Measurements from ENCODE around the gene EBNA1BP2.
"Not testable (repeated sequence)": the region's sequence is repeated elsewhere in the genome, so short reads cannot be mapped to it uniquely, and the experiment has no call there.

The EBNA1BP2 gene

DNA sequence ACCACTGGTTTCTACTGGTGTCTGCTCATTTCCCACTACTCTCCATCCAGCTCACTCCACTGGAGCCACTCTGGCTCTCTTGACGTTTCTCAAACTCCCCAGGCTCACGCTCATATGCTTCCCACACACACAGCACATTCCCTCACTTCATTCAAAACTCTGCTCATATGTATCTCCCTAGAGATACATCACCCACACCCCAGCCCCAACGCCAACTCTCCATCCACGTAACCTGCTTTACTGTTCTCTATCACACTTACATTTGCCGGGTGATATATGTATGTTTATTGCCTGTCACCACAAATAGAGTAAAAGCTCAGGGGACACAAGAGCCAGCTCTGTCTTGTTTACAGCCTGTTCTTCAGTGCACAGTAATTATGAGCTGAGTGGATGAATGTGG, 22.2 kb downstream of the EBNA1BP2 start:
- no peak for DNase-seq (ENCODE audit: extremely low read depth, low read depth)
- TF ChIP-seq, protein P1, sequence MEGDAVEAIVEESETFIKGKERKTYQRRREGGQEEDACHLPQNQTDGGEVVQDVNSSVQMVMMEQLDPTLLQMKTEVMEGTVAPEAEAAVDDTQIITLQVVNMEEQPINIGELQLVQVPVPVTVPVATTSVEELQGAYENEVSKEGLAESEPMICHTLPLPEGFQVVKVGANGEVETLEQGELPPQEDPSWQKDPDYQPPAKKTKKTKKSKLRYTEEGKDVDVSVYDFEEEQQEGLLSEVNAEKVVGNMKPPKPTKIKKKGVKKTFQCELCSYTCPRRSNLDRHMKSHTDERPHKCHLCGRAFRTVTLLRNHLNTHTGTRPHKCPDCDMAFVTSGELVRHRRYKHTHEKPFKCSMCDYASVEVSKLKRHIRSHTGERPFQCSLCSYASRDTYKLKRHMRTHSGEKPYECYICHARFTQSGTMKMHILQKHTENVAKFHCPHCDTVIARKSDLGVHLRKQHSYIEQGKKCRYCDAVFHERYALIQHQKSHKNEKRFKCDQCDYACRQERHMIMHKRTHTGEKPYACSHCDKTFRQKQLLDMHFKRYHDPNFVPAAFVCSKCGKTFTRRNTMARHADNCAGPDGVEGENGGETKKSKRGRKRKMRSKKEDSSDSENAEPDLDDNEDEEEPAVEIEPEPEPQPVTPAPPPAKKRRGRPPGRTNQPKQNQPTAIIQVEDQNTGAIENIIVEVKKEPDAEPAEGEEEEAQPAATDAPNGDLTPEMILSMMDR (IDR thresholded peaks at IDR 0.05; ENCODE audit: low read depth, low read length): no peak

DNA sequence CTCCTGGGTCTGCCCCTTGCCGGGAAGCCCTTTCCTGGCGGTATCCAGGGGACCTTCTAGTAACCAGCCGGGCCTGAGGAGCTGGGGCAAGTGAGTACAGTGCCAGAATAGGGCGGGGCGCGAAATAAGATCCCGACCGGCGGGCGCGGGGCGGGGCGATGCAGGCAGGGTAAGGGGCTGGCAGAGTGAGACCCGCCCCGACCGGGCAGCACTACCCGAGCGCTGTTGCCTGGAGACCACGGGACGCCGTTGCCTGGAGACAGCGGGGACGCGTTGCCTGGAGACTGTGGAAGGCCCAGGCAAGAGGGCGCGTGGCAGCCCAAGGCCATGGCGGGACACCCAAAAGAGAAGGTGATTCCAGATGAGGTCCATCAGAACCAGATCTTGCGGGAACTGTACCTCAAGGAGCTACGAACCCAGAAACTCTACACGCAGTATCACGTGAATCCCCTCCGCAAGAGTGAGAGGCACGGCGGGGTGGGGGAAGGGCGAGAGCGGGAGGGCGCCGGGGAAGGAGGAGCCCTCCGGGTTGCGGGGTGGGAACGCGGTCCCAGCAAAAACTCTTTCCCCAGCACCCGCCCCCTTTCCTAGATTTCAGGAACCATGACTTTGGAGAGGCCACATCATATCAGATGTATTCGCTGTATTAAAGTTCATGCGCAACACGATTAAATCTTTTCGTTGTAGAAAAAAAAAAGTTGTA, 24.3 kb downstream of the EBNA1BP2 start:
- TF ChIP-seq, protein P1 (IDR thresholded peaks at IDR 0.05; ENCODE audit: low read depth, low read length): no peak
- DNase-seq (ENCODE audit: extremely low read depth, low read depth): peak; percentile 8

DNA sequence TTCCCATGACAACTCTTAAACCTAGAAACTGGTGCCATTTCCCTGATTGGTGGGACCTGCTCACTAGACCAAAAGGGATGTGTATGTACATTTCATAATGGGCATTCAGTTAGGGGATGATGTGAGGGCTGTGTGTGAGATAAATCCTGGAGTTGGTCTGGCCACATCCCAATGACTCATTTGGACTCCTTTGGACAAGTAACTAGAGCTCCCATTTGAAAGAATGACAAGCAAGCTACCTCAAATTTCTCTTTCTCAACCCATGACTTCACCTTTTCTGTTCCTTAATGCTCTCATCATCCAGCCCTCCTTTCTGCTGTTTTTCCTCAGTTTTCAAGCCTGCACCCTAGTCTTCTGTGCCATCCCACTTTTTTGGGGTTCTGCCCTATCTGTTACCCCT, 27.9 kb downstream of the EBNA1BP2 start:
- TF ChIP-seq, protein P1 (IDR thresholded peaks at IDR 0.05; ENCODE audit: low read depth, low read length): no peak
- DNase-seq (ENCODE audit: extremely low read depth, low read depth): no peak

DNA sequence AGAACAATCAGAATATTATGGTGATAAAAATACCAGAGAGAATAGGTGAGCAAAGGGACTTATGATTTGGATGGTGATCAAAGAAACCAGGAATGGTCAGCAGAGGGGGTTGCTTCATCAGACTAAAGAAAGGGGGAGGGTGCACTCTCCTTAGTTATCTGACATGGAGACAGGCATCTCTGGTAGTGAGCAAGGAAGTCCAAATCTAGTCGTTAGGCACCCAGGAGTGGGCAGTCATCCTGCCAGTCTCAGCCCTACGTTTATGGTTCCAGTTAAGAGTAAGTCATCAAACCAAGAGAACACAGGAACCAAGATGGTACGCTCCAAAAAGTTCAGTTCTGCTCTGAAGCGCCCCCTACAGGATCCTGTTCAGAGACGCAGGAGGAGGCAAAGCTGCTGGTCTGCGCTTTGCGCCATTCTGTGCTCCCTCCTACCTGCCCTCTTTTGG, 28.6 kb downstream of the EBNA1BP2 start:
- DNase-seq (ENCODE audit: extremely low read depth, low read depth): no peak
- TF ChIP-seq, protein P1 (IDR thresholded peaks at IDR 0.05; ENCODE audit: low read depth, low read length): no peak

DNA sequence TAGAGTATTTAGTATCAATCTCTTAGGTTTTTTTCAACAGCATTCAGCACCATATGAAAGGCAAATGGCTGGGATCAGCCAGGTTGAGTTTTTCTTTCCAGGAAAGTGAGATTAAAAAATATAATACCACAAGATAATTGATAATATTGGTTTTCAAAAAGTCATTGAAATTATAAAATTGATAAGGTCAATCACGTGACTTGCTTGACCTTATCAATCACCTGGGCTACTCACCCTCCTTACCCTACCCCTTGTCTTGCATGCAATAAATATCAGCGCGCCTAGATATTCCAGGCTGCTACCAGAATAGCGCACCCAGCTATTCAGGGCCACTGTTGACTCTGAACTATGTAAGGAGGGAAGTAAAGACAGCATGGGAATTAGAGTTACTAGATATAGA, 31.5 kb downstream of the EBNA1BP2 start:
- TF ChIP-seq, protein P1 (IDR thresholded peaks at IDR 0.05; ENCODE audit: low read depth, low read length): no peak
- DNase-seq (ENCODE audit: extremely low read depth, low read depth): no peak

DNA sequence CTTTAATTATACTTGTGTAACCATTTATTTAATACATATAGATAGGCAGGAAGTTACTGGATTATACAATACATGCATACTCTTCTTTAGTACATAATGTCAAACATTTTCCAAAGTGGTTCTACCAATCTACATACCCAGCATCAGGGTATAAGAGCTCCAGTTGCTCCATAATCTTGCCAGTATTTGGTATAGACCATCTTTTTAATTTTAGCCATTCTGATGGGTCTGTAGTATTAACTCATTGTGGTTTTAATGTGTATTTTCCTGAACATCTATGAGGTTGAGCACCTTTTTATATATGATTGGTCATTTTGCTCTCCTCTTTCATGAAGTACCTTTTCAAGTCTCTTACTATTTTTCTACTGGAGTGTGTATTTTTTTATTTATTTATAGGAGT, 32.1 kb downstream of the EBNA1BP2 start:
- TF ChIP-seq, protein P1 (IDR thresholded peaks at IDR 0.05; ENCODE audit: low read depth, low read length): no peak
- DNase-seq (ENCODE audit: extremely low read depth, low read depth): no peak

DNA sequence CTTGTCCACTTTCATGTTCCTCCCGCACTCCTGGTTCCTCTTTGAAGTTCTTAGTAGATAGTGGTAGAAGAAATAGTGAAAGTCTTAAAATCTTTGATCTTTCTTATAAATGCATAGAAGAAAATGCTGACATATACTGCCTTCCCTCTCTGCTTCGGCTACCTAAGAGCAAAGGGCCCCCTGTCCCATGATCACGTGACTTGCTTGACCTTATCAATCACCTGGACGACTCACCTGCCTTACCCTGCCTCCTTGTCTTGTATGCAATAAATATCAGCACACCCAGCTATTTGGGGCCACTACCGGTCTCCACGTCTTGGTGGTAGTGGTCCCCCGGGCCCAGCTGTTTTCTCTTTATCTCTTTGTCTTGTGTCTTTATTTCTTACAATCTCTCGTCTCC, 32.8 kb downstream of the EBNA1BP2 start:
- not testable (repeated sequence) for DNase-seq (ENCODE audit: extremely low read depth, low read depth)
